ENCODE results near the gene IL34.
A peak's percentile ranks its signal among the peaks of the same experiment; 100 is the strongest.

Gene IL34

DNA sequence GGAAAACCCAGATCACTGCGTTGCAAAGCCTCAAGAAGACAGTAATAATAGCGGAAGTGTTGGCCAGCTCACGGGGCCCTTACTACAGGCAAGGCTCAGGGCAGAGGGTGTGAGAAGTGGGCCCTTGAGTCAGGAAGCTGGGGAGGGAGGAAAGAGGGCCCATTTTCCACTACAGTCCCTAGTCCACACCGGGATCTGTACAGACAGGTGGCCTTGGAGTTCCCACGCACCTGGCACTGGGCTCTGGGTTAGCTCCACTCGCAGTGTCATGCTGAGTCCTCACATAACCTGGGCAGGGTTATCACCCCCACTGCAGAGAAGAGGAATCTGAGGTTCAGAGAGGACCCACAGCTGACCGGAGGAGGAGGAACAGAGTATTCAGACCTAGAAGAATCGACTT lies 56.3 kb downstream of the IL34 start:
- 0 out of 2 replicates have a peak overlapping the region, but pooled peaks have one; percentile 3 for H3K27ac ChIP-seq
- TF ChIP-seq, protein P1, sequence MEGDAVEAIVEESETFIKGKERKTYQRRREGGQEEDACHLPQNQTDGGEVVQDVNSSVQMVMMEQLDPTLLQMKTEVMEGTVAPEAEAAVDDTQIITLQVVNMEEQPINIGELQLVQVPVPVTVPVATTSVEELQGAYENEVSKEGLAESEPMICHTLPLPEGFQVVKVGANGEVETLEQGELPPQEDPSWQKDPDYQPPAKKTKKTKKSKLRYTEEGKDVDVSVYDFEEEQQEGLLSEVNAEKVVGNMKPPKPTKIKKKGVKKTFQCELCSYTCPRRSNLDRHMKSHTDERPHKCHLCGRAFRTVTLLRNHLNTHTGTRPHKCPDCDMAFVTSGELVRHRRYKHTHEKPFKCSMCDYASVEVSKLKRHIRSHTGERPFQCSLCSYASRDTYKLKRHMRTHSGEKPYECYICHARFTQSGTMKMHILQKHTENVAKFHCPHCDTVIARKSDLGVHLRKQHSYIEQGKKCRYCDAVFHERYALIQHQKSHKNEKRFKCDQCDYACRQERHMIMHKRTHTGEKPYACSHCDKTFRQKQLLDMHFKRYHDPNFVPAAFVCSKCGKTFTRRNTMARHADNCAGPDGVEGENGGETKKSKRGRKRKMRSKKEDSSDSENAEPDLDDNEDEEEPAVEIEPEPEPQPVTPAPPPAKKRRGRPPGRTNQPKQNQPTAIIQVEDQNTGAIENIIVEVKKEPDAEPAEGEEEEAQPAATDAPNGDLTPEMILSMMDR (conservative IDR thresholded peaks at IDR 0.05): no peak
- no peak for TF ChIP-seq ZFX (IDR thresholded peaks at IDR 0.05)

DNA sequence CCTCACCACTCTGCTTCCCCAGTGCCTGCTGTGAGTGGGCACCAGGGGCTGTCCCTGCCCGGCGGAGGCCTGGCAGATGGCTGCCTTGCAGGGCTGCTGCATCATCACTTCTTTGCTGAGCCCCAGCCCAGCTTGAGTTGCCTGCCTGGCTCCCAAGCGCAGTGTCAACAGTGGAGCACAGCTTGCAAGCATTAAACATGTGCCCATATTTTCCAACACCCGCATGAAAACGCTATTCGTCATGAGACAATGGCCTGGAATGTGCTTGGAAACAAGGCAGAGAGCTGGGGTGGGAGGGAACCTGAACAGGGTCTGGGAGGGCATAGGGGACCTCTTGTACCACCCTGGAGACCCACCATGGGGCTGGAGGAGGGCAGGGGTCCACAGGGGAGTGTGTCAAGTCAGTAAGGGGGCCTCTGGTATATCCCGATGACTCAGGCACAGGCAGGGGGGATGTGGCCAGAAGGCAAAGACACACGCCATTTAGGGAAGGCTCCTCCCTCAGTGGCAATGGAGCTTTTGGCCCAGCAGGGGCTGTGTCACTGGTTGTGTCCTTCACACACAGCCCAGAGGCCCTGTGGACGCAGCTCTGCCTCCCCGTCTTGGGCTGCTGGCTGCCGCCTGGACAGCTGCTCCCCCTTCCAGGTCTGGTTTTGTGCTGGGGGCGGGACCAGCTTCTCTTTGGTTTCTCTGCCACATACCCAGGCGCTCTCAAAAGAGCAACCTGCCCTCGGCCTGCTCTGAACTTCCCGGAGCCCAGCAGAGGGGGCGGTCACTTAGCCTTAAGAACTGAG lies 56.9 kb downstream of the IL34 start:
- H3K27ac ChIP-seq: 0 out of 2 replicates have a peak overlapping the region, but pooled peaks have one; percentile 3
- no peak for TF ChIP-seq ZFX (IDR thresholded peaks at IDR 0.05)
- TF ChIP-seq, protein P1 (conservative IDR thresholded peaks at IDR 0.05): no peak

DNA sequence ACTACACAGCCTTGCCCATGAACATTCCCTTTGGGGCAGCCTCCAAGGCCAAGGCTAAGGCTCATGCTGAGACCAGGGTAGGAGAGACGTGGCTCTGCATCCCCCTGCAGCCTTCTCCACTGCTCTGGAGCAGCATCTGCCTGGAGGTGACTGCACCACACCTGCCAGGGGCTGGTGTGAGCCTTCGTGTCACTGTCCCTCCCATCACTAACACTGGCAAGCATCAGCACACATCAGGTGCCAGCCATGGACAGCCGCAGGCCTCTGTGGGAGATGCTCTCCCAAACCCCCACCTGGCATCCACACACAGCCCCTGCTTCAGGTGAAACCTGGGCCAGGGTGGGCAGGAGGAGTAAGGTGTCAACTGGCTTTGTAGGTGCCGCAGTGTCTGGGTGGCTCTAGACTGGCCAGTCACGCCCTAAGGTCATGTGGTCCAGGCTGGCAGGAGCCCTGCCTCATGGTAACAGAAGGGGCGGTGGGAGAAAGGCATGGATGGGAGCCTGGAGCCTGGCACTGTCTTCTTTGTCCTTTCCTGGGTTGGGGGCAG lies 57.5 kb downstream of the IL34 start:
- TF ChIP-seq ZFX (IDR thresholded peaks at IDR 0.05): no peak
- TF ChIP-seq, protein P1 (conservative IDR thresholded peaks at IDR 0.05): no peak
- H3K27ac ChIP-seq: no peak overlapping the region

DNA sequence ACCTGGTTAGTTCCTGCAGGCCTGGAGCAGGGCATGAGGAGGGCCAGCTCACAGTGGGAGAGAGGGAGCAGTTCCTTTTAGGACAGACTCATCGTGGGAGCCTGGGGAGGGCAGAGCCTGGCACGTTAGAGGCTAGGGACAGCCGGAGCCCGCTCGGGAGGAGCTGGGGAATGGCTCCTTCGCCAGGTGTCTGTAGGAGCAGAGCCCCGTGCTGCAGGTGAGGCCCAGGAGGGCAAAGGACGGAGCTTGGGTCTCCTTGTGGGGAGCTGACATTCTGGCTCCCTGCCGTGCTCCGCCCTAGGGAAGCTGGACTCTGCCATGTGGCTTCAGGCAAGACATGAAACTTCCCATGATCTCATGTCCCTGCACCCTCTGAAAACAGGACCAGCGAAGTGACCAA lies 58.2 kb downstream of the IL34 start:
- no peak overlapping the region for H3K27ac ChIP-seq

DNA sequence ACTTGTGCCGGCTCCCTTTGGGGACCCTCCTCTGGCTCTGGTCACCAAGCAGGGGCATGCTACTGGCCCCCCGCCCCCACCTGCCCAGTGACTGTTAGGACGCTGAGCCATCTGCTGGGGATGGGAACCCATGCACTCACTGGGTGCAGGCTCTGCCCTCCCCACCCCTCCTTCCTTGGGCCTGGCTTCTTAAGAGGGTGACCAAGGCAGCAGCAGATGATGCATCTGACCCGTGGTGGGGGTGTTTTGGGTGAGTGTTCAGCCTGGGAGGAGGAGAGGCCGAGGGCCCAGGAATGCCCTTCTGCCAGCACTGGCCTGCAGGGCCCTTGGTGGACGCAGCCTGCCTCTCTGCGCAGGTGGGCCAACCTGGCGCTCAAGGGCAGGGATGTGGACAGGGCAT lies 58.7 kb downstream of the IL34 start:
- no peak for TF ChIP-seq ZFX (IDR thresholded peaks at IDR 0.05)
- TF ChIP-seq, protein P1 (conservative IDR thresholded peaks at IDR 0.05): no peak
- H3K27ac ChIP-seq: no peak overlapping the region

More for the DNA sequence above, 58.2 kb downstream of the IL34 start:
- no peak for TF ChIP-seq ZFX (IDR thresholded peaks at IDR 0.05)
- TF ChIP-seq, protein P1 (conservative IDR thresholded peaks at IDR 0.05): no peak

DNA sequence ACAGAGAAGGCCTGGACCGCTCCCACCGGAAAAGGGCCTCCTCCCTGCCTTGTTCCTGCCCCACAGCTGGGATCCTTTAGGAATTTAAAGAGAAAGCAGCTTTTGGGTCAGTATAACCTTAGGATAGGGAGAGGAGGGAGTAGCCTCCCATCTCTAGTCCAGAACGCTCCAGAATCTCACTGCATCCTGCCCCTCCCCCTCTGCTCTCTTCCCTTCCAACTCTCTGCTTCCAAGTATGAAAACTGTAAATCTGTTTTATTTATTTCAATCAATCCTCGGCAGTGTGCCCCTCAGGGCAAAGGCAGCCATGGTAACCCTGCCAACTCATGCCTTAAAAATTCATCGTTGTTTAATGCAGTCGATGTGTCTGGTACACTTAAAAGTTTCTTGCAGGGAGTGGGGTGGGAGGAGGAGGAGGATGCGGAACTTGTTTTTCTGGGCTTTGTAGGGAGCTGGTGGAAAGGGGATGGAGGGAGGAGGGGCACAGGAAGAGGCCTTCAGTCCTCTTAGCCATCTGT lies 60.6 kb downstream of the IL34 start:
- TF ChIP-seq, protein P1 (conservative IDR thresholded peaks at IDR 0.05): no peak
- TF ChIP-seq ZFX (IDR thresholded peaks at IDR 0.05): no peak
- H3K27ac ChIP-seq: no peak overlapping the region; the same call in 1 of the 2 replicates
